HuH-7.5 (cell line): ENCODE data around the gene ZNF385B.

Experiments used
- DNase-seq: peaks from one replicate; pipeline ENCODE4 v3.0.0; 2011; ENCODE audit warnings: low spot score

The ZNF385B gene

DNA sequence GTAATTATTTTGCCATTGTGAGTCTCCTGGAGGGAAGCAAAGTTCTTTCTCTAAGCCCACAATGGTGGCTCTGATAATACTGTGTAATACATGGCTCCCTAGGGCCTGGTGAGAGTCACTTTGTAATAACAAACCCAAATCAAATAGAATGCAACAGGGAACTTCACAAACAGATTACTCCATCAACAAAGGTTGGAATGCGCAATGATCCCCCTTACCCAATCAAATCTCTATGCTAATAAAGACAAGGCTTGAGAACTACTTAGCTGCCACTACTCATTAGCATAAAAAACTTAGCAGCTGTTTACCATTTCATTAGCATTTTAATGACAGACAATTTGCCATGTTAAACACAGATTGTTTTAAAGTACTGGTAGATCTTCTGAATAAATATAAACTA lies 311.2 kb downstream of the ZNF385B start:
- DNase-seq = no peak

- no peak for DNase-seq
Observed at GRCh38 chr2:179546656-179547055, 314.8 kb downstream of the ZNF385B start.

GRCh38 chr2:179545024-179545423 lies 316.4 kb downstream of the ZNF385B start:
- DNase-seq = no peak

GRCh38 chr2:179543361-179543901 lies 318.0 kb downstream of the ZNF385B start:
- DNase-seq = no peak

GRCh38 chr2:179541586-179541985 lies 319.8 kb downstream of the ZNF385B start:
- DNase-seq = no peak

- no peak for DNase-seq
Observed at GRCh38 chr2:179539124-179539511, 322.3 kb downstream of the ZNF385B start.

DNA sequence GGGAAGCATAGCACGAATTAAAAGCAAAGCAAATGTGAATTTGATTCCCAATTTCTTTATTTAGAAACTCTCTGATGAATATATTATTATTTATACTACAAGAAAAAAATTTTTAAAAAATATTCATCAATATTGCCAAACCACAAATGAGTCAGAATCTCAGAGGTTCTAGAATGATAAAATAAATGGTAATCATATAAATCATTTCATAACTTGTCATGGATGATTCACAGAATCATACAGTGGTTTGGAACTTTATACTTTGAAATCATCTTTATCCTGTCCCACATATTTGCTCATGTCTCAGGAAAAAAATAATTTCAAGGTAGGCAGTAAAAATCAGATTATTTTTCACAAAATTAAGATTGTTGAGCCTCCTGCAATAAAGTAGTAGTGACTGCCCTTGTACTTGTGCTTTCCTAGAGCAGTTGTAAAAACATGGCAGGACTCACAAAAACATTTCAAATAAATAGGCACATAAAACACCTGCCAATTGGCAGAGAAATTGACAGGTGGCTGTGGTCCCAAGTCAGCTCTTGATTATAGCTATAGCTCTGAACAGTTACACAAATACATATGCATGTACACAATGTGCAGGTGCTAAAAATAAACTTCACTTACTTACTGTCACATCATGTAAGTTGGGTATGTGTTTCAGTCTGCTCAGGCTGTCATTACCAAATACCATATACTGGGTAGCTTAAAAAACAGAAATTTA lies 322.8 kb downstream of the ZNF385B start:
- DNase-seq = no peak

DNA sequence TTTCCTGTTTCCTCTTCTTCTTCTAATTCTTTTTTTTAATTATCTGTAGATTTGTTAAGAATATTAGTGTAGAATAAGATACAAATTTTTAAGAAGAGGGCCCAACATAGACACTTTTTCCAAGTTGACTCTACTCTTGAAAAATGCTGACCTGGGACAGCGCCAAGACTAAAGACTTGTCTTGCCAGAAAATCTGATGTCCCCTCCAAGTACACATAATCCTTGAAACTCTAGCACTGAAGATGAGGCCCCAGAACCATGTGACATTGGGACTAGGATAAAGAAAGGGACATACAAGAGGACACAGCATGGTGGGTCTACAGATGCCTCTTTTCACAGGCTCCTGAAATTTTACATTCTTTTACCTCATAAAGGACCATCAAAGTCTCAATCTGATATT lies 325.2 kb downstream of the ZNF385B start:
- DNase-seq = no peak

DNA sequence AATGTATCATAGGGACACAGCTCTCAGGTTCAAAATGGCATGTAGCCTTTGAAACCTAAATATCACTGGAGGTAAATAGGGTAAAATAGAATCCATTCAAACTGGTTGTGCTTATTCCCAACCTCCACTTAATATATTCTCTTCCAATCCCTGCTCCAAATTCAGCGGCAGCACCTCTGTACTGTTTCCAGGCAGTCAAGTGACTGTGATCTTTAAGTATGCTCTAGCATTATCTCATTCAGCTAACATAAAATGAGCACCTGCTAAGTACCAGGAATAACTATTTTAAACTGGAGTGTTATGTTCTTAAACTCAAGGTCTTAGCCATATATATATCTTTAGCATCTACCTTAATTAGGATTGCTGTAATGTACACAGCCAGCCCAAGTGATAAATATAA lies 327.5 kb downstream of the ZNF385B start:
- DNase-seq = no peak

- DNase-seq = no peak
Observed at GRCh38 chr2:179532863-179533278, 328.5 kb downstream of the ZNF385B start.

- DNase-seq = no peak
Observed at GRCh38 chr2:179528576-179529069, 332.8 kb downstream of the ZNF385B start.

GRCh38 chr2:179525340-179525739 lies 336.1 kb downstream of the ZNF385B start:
- DNase-seq = no peak

DNA sequence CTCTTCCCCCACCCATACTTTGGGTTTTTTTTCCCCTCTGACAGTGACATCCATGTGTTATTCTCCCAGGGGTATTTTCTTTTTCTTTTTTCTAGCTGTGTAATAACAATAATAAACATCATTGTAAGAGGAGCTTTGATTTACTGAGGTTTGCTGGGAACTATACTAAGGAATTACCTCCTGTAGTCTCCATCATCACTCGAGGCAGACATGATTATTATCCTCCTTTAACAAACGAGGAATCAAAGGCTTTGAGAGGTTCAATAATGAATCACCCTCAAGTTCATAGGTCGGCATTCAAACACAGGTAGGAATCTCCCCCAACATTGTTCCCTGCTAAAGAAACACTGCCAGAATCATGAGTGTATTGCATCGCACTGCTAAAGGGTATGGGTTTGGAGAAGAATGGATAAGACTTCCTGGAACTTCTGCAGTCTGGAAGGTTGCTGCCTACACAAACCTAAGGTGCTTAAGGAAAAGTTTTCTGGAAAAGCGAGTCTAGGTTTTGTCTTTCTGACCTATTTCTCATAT lies 336.5 kb downstream of the ZNF385B start:
- no peak for DNase-seq

DNA sequence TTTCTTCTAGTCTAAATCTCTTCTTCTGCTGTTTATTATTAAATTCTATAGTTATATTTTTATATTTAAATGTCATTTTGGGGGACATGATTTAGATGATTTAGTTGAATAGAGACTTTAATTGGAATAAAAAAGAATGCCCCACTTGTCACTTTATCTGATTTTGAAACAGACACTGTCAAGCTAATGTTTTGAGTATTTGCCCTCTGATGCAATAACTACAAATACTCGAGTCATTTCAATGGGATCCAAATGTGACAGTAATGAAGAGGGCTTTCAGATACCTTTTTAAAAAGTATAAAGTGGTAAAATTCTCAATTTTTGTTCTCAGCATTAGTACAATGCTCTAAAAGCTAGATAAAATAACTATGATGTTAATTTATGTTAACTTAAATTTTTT lies 339.5 kb downstream of the ZNF385B start:
- DNase-seq = no peak

DNA sequence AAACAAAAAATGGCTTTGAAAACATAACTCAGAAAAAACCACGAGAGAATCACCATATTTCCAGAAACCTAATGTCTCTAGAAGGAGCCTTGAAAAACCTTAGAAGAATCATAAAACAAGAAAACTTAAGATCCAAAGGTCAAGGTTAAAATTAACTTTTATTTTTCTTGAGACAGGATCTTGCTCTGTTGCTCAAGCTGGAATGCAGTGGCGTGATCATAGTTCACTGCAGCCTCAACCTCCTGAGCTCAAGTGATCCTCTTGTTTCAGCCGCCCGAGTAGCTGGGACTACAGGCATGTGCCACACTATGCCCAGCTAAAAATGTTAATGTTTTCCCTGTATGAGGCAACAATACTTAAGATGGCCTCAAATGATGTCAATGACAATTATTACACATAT lies 342.6 kb downstream of the ZNF385B start:
- no peak for DNase-seq

DNA sequence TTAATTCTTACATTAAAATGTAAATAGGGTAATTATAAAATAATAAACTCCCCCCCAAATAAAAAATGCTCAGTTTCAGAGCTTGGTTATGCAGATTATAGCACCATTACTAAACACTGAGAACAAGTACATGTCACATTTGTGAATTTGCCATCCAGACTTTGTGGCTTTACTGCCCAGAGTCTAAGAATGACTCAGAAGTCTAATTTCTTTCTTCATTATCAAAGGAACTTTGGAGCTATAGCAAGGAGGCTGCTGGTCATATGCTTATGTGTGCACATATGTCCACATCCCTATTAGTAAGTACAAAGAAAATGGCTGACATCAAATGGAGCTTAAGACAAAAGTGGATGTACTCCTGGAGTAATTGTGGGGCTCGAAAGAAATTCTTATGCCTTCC lies 348.2 kb downstream of the ZNF385B start:
- DNase-seq = no peak

- DNase-seq = no peak
Observed at GRCh38 chr2:179512281-179513035, 349.0 kb downstream of the ZNF385B start.

- no peak for DNase-seq
Observed at GRCh38 chr2:179511105-179511789, 350.2 kb downstream of the ZNF385B start.

DNA sequence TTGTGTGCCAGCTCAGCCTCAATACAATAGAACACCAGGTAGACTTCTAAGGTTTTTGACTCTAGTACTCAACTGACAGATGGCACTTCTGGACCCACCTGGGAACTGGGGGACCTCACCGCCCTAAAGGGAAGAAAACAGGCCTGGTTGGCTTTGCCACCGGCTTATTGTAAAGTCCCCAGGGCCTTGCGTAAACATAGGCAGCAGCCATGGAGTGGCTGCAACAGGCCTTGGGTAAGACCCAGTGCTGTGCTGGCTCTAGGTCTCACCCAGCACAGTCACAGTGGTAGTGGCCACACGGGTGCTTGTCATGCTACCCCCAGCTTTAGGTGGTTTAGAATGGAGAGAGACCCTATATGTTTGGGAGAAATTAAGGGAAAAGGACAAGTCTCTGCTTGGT lies 366.1 kb downstream of the ZNF385B start:
- no peak for DNase-seq

DNA sequence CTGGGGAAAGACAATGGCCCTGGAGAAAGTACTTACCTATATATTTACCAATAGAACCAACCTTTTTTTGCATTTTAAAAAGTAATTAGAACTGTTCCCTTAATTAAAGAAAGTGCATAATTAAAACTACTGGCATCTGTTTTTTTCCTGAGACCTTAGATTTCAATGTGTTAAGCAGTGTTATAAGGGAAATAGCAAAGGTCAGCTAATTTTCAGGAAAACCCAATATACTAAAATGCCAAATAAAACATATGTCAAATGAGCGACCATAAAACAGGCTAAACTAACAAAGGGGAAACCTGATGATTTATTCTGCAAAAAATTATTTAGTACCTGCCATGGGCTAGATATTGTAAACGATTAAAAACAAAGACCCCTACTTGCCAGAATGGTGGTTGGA lies 372.8 kb downstream of the ZNF385B start:
- DNase-seq = no peak

DNA sequence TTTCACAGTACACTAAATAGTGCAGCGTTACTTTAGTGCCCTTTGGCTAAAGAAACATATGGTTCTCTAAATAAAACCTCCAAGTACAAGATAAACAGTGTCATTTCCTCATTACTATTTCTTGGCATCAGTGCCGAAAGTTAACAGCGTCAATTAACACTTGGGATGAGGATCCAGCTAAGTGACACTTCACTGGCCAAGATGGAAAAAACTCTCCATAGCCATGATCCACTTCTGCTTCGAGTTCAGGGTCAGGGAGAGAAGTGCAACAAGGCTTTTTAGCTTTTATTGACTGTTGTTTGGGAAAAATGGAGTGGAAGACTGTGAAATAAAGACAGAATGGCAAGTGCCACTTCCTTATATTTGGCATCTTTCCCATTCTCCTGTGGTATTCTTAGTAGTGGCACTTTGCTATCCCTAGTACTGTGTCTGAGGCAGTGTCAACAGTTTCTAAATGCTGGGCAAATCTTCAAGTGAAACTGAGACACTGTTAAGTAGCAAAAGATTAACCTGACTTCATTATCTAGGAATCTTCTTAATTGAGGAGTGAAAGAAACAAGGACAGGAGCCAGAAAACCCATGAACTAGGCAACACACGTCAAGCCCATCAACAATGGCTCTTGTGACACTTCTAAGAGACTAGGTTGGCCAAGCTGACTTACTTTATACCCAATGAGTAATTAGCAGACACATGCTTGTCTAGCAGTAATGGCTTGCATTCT lies 374.2 kb downstream of the ZNF385B start:
- DNase-seq = no peak

GRCh38 chr2:179483131-179483530 lies 378.3 kb downstream of the ZNF385B start:
- DNase-seq = no peak
